ENCODE results near the gene ZMYM3.

The ZMYM3 gene

DNA sequence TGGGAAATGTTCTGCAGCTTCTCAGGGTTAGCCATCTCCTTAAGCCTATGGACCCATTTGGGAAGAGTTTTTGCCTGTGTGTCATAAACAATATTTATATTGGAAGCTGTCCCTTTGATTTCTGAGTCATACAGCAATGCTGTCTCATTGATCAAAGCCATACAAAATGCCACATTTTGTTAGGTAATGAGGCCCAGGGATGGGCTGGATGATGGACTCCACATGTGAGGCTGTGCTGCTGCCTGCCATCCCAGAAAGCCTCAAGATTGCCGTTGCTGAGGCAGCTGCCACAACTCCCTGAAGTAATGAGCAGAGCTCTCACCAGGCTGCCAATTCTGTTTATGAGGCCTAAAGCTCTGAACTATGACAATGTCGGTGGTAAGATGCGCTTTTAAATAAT is 43.1 kb downstream of the ZMYM3 start:
- DNase-seq, result no peak

DNA sequence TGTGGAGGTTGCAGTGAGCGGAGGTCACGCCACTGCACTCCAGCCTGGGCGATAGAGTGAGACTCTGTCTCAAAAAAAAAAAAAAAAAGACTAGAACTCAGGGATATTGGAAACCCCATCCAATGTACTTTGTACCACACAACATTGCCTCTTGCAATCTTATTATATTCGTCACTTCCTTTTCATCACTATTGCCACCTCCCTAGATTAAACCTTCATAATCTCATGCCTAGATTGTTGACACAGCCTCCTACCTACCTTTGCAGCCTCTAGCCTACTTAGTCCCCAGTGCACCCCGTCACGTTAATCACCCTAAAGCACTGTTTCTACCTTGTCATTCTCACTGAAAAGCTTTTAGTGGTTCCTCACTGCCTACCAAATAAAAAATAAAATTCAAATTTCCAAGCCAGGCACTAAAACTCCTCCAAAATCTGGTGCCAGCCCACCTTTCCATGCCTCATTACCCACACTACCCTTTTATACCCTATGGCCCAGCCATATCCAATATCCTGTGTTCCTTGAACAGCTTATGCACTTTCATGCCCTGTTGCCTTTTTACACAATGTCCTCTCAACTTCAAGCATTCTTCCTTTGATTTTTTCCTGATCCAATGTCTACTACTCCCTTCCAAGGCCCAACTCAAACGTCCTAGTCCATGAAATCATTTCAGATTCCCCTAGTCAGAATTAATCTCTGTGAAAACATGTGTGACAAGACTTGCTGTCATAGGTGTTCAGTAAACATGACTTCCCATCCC is 54.5 kb downstream of the ZMYM3 start:
- no peak for DNase-seq

DNA sequence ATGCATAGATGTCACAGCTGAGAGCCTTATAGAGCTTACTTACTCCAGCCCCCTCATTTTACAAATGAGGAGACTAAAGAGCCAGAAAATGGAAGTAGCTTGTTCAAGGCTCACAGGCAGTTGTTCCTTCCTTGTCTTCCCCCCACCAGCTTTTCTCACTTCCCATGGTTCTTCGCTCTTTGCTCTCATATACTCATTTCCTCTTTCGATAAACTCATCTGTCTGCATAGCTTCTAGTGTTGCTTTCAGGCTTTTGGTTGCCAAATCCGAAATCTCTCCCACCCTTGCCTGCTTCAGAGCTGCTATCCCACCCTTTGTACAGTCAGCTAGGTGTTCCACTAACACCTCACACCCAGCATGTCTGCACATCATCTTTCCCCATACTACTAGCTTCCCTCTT is 55.9 kb downstream of the ZMYM3 start:
- no peak for DNase-seq

DNA sequence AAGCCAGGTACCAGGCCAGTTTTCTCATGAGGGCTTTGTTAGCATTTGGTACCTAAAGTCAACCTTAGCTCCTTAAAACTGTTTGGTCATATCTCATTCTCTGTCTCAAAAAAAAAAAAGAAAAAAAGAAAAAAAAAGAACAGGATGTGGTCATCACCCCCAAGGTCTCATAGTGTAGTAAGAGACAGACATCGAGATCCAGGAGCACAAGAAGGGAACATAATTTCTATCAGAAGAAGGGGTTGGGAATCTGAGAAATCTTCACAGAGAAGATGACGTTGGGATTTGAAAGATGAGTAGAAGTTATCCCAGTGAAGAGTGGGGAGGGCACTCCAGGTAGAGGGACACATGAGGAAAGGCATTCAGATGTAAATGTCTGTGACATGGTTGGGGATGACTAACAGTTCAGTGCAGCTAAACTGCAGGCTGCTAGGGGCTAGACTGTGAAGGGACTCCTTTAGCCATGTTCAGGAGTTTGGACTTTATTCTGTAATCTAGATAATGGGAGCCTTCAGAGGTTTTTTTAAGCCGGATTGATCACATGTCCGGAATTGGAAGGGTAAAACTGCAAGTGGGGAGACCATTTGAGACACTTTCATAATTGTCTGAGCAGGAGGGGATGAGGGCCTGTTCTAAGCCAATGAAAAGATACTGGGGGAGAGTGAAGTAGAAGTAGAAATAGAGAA is 57.8 kb downstream of the ZMYM3 start:
- DNase-seq, result no peak

DNA sequence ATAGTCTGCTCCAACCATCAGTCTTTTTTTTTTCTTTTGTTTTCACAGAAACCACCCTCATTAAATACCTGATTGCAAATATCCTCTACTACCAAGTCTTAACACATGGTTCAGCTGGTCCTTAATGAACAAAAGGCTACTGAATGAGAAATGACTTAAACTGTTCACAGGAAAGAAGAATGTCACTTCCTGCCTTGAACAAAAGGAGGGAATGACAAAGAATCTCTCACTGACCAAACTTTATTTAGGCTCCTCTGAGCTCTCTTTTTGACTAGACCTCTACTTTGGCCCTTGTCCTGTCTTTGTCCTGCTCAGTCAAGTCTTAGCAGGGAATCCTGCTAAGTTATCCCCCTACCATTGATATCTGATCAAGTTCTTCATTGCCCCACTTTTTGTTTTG is 62.7 kb downstream of the ZMYM3 start:
- DNase-seq, result no peak
